ENCODE data around the gene CUZD1. TPM values are rescaled to one million over a fixed set of nuclear protein-coding genes. Genes with fewer than 3 reads are reported as not detected.

CUZD1 gene
- polyA plus RNA-seq, 1 of the 3 experiments (the other 2 are of a cell fraction): 0.89 TPM

GRCh38 chr10:122849090-122849489 is 3.4 kb upstream of the CUZD1 start (continued):
- TF ChIP-seq SMC3 (IDR thresholded peaks at IDR 0.05; ENCODE audit: low read depth, low read length) (no peak), MXI1 (IDR thresholded peaks at IDR 0.05; ENCODE audit: low read depth, low read length) (no peak), ZBTB33 (IDR thresholded peaks at IDR 0.05; ENCODE audit: borderline replicate concordance, low read depth) (no peak), USF1 (IDR thresholded peaks at IDR 0.05; ENCODE audit: borderline replicate concordance, low read depth) (no peak), NRF1 (IDR thresholded peaks at IDR 0.05; ENCODE audit: low read depth, low read length) (no peak), GATA2 (CRISPR knock-in tag; IDR thresholded peaks at IDR 0.05) (no peak), RAD21 (IDR thresholded peaks at IDR 0.05; ENCODE audit: low read length) (no peak), NFIC (IDR thresholded peaks at IDR 0.05; ENCODE audit: borderline replicate concordance) (no peak)

GRCh38 chr10:122847782-122848604 is 2.3 kb upstream of the CUZD1 start:
- CTCF ChIA-PET: interaction anchor here (1.0 kb wide), 1 partner anchor 711 kb away, joined by 3 read pairs; no protein-coding TSS in a partner anchor
- H3K4me1 ChIP-seq (ENCODE audit: control insufficient read depth in 1 of 2, insufficient read depth in 2 of 2, low read depth in 1 of 2, low read length in 1 of 2): no peaks in the 10 kb centered on the region
- H2AFZ ChIP-seq (ENCODE audit: low read depth): no peak overlapping the region
- no peaks in the 10 kb centered on the region for H3K9me3 ChIP-seq
- DNase-seq: no peak
- 90% methylated on average over 11 of the region's 12 CpGs for WGBS (ENCODE audit: low lambda C conversion rate)
- POLR2A ChIA-PET: no interaction called here
- no peak overlapping the region for H3K9ac ChIP-seq
- no peak overlapping the region for H3K4me3 ChIP-seq (ENCODE audit: low read depth in 2 of 2, low read length in 1 of 2)
- H3K27ac ChIP-seq (ENCODE audit: low read depth in 2 of 2, low read length in 1 of 2): no peak overlapping the region
- peaks cover 3 to 5% of the 10 kb centered on the region in 2 experiments for H3K36me3 ChIP-seq (replicated peaks in 1 of 2; ENCODE audit: control insufficient read depth in 1 of 2, insufficient read depth in 2 of 2, low read length in 1 of 2)
- no peak for TF ChIP-seq FOSL2 (IDR thresholded peaks at IDR 0.05; ENCODE audit: borderline replicate concordance, low read depth)
- no peak for TF ChIP-seq PBX3 (IDR thresholded peaks at IDR 0.05)
- no peak for TF ChIP-seq GATA2 (CRISPR knock-in tag; IDR thresholded peaks at IDR 0.05)
- no peak for TF ChIP-seq FOXJ3 (CRISPR knock-in tag; IDR thresholded peaks at IDR 0.05)
- no peak for TF ChIP-seq TAF1 (IDR thresholded peaks at IDR 0.05; ENCODE audit: borderline replicate concordance, low read depth, low read length)
- TF ChIP-seq MAX (IDR thresholded peaks at IDR 0.05; ENCODE audit: low read depth): no peak
- TF ChIP-seq TEAD4 (IDR thresholded peaks at IDR 0.05; ENCODE audit: borderline replicate concordance, insufficient read depth): no peak
- no peak overlapping the region for H3K4me2 ChIP-seq
- no peaks in the 10 kb centered on the region for H4K20me1 ChIP-seq (ENCODE audit: insufficient read depth)
- H3F3A ChIP-seq (replicated peaks; ENCODE audit: insufficient read depth): peaks cover 5% of the 10 kb centered on the region
- no peaks in the 10 kb centered on the region for H3K9me2 ChIP-seq
- H3K79me2 ChIP-seq (ENCODE audit: insufficient read depth): no peaks in the 10 kb centered on the region; the same call in 1 of the 2 replicates
- no peaks in the 10 kb centered on the region for H3K27me3 ChIP-seq (ENCODE audit: insufficient read depth)

All from SK-N-SH (cell line).